Eye (tissue), 1 donor: ENCODE results near the gene FOXP4.

Experiments
- DNase-seq: peaks from one replicate; pipeline ENCODE4 v3.0.0-alpha.2; 2015

FOXP4 gene

DNA sequence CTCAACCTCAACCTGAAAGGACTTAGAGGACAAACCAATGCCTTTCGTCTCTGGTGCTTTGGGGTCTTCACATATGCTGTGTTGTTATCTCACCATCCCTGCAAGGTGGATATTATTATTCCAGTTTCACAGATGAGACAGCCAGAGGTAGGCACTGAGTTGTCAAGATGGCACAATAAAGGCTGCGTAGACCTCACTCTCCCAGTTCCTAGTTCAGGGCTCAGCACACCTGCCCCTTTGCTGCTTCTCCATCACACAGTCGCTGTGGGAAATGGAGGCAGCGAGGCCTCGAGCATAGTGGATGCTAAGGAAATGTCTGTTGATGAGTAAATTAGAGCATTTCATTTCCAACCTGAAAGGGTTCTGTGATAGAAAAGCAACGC, 22.0 kb downstream of the FOXP4 start:
- DNase-seq = no peak

DNA sequence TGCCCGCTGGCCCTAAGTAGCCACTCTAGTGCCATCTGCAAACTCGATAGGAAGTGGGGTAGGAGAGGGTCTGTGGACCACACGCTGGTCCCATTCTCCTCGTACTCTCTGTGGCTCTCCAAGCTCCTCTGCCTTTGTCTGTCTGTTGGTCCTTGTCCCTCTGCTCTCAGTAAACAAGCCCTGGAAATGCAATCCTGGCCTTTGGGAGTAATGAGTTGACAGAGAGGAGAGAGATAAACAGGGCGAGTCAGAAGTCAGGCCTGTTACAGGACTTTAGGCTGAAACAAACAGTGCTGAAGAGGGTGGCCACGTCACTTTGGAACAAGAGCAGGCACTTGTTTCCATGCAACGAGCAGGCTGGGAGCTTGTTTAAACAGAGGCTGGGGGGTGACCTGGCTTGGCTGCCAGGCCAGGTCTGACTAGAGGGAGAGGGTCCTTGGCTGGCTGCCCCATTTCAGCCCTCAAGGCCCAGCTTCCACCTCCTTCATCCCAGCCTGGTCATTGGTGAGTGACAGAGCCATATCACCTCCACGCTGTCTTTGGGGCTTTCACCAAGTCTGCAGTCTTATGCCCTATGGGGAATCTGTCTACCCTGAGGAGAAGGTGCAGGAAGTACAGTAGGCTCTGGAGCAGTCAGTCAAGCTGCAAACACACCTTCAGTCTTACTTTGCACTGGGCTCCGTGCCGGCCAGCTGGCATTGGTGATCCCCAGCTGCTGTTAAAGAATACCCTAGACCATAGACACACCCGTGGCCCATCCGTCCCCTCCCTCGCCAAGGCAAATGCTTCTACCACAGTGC, 22.6 kb downstream of the FOXP4 start:
- no peak for DNase-seq

DNA sequence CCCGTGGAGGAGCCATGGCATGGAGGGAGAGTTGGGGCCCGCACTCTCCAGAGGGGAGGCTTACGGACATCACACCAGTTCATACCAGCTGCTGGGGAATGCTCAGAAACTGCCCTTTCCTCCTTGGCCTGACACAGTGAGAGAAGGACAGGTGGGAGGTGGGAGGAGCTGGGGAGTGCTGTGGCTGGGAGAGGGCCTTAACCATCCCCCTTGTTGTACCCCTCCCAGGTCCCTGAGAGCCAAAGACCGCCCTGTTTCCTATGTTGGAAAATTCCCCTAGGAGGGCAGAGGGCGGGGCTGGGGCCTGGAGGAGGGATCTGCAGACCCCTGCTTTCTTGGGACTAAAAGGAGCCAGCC, 24.1 kb downstream of the FOXP4 start:
- peak; percentile 73 for DNase-seq

DNA sequence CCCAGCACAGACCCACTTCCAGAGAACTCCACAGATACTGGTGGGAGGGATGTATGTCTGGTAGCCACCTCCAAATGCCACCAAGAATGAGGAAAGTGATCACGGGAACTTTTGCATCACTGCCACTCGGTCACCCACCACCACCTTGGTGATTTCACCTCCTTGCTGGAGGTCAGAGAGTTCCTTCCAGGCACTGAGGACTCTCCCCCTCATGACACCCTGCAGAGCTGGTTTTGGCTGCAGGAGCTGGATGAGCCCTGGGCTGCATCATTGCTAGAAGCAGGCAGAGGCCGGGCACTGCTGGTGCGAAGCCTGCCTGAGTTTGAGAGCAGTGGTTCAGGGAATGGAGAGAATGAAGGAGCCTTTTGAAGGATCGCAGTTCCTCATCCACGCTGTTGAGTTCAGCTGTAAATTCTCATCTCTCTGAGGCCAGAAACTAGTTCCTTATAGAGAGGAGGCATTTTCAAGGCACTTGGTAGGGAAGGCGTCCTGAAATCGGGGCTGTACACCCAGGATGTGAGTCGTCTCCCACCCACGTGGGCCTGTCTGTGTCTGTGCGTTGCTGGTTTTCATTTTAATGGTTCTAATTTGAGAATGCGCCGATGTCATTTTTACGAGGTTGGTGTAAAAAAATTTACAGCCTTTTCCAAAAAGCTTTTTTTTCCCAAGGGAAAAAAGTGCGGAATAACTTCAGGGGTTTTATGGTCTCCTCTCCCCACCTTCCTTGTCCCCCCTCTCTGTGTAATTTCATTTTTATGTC, 25.0 kb downstream of the FOXP4 start:
- DNase-seq = no peak

DNA sequence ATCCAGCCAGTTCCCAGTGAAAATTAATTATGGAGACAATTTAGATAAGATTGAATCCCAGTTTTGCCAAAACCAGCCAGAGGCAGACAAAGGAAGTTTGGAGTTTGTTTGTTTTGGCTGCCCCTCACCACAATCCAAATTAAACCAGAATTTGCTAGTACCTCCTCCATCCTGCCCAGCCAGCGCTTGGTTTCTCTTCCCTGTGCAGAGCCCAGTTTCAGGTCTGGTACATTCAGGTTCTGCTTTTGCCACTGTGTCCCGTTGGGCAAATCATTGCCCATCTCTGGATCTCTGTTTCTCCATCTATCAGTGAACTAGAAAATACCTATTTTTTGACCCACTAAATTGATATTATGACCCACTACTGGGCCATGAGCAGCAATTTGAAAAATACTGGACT, 26.4 kb downstream of the FOXP4 start:
- no peak for DNase-seq

DNA sequence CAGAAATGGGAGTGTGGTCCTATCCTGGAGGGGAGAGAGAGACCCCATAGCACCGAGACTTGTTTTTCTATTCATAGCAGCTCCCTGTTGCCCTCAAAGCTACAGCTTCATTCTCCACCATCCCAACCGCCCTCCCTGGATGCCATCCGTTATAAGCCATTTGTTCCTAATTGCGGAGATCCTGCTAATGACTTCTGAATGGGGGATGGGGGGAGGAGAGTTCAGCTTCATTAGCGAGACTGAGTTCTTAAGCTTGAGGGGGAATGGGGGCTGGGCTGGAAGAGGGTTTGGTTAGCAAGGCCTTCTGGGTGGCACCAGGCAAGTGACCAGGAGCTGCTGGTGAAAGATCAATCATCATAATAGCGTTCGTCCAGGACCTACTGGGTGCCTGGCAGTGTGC, 27.1 kb downstream of the FOXP4 start:
- DNase-seq = peak; percentile 95

DNA sequence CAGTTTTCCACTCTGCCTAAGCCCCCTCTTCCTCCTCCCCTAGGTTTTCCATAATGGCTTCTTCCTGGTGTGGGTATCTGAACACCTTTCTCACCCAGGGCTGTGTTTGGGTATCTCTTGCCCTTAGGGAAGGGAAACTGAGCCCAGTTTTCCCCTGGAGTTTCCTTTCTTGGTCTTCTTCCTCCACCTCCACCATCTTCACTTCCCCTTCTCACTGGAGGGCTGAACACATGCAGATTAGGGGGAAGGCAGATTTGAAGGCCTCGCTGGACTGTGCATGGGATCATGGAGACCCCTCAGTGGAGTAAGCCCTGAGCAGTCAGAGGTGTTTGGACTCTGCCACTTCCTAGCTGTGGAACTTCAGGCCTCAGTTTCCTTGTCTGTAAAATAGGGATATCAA, 27.8 kb downstream of the FOXP4 start:
- no peak for DNase-seq

DNA sequence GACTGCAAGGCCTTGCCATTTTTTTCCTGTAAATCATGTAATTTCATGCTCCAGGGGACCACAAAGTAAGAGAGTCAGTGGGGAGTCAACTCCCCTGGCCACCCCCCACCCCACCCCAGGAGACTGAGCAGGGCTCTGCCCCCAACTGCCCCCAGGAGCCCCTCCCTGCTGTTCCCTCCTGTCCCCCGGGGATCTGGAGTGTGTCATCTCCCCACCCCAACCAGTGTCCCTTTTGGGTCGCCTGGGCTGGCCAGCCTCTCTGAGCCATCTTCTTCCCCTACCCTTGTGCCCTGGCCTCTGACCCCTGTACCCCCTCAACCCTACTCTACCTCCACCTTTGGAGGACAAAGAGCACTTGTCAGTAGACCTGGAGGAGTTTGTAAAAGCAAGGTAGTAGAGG, 29.4 kb downstream of the FOXP4 start:
- DNase-seq = no peak

DNA sequence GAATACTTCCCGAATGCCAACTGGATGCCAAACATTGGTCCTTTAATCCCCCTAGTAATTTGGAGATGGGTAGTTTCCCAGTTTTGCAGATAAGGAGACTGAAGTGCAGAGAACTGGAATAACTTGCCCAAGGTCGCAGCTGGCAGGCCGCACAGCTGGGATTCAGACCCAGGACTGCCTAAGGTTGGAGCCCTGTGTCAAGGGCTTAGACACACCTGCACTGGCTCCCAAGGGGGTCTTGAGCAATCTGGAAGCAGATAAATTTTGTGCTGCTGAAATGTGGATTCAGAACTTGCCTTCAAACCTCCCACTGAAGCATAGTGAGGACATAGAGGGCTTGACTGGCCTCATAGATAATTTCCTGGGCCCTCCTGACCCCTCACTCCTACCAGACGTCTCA, 30.5 kb downstream of the FOXP4 start:
- DNase-seq = no peak

DNA sequence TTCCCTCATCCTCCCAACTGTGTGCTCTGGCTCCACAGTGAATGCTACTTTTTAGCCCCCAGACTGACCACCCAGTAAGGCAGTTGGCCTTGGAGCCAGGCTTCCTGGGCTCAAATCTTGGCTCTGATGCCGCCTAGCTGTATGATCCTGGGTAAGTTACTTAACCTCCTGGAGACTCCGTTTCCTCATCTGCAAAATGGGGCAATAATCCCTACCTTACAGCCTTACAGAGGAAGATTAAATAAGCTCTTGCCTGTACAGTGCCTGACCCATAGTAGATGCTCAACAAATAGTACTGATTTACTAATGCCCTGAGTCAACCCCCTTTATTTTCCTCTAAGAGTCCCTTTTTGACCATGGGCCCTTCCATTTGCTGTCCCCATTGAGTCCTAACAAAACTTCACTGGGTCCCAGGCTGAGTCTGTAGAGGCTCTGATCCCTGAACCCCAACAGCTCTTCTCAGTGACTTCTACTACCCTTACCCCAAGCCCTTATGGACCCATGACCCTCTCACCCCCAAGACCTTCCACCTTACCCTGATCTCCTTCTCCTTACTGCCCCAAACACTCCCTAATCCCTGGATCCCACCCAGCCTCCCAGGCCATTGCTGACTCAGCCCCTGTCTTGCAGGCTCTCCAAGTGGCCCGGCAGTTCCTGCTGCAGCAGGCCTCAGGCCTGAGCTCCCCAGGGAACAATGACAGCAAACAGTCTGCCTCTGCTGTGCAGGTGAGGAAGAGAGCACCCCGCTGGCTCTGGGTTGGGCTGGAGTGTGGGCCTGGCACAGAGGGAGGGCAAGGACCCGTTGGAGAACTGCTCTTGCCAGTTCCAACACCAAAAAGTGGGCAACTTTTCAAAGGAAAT, 31.4 kb downstream of the FOXP4 start:
- DNase-seq = no peak

DNA sequence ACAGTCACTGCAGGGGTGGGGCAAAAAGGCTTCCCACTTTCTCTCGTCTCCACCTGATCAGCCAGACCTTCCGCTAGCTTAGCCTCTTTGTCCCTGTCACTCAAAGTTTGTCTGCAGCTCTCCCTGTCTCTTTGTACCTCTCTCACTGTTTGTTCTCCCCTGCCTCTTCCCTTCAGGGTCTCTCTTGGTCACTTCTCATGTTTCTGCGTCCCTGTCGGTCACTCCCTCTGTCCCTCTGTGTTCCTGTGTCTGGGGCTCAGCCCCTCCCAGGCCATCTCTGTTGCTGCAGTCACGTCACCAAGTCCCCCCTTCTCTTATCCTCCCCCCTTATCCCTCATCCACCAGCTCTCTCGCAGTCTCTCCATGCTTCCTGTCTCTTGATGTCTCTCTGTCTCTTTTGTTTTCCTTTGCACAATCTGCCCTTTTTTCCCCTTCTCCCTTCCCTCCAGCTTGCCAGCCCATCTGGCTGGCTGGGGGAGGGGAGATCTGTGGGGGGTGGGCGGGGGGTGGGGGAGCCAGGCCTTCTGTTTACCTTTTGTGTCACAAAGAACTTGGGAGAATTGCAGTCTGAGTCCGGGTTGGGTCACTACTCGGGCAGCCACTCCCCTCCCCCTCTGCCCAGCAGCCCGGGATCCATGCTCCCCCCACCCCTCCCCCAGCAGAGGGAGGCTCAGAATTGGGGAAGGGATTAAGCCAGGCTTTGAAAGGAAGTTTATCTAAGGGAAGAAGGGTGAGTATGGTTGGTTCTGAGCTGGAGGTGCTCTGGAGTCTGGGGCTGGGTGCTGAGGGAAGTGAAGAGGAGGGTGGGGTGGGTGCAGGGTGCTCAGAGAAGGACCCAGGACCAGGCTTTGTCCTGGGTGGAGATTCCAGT, 32.3 kb downstream of the FOXP4 start:
- peak; percentile 84 for DNase-seq

DNA sequence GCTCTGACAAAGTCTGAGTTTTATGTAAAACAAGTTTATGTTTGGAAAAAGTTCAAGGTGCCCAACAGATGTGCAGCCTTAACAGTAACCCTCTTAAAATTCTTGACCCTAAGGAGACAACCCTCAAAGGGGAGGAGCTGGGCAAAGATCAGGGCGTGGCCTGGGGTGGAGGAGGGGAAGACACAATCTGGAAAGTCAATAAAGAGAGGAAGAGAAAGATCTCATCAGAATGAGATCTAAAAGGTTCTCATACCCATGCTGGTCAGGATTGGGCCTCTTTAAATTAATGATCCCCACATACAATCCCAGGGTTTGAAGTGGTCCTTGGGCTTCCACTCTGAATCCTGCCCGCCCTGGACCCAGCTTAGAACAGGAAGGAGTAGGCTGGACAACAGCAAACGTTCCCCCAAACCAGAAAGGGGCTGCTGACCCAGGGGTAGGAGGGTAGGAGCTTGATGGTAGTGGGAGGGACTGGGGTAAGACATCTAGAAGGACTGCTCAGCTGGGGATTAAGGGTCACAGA, 33.0 kb downstream of the FOXP4 start:
- DNase-seq = no peak

DNA sequence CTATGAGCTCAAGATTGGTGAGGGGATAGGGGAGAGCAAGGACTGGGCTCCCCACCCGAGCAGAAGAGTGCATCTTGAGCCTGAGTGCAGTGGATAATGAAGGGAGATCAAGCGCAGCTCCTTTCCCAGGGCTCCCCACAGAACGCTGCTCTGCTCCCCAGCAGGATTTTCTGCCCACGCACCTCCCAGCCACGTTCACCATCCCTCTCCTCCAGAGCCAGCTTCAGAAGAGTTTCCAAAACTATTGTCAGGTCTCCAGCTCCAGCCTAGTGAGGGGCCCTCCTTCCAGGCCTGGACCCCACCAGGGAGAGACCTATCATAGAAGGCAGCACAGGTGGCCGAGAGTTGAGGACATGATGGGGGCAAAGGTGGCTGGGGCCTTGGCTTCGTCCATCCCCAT, 34.5 kb downstream of the FOXP4 start:
- no peak for DNase-seq

DNA sequence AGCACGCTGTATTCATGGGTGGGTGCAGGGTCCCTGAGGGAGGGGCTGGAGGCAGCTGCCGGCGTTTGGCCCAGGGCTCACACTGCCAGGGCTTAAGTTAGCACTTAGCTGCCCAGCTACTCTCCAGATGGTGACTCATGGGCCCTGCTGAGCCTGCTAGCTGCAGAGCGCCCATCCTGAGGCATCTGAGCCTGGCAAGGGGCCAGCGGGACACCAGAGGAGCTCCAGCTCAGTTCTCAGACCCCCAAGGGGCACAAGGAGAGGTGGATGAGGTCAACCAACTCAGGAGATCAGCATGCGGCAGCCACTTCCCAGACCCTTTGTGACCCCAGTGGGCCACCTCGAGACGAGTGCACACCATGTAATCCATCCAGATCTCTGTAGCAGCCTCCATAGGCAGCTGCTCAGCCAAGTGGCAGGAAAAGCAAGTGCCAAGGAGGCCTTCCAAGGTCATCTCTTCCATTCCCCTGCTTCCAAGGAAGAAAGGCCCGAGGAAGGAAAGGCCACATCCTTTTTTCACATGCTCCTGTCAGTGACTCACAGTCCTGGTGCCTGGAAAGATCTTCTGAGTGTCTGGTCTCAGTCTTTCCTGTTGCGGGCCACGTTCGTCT, 35.3 kb downstream of the FOXP4 start:
- peak; percentile 60 for DNase-seq

DNA sequence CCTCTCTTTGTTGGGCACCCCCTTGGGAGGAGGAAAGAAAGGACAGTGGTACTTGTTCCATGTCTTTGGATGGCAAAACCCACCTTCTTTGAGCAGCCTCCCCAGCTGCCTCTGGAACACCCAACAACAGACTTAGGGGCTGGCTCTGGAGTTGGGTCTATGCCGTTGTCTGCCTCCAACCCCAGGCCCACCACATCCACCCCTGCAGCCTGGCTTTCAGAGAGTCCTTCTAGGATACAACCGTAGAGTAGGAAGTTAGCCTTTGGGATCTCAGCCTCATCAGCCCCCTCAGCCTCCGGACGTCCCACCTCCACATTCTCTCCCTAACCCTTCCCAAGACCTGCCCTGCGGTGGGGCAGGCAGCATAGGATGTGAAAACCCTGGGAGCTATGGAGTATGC, 36.4 kb downstream of the FOXP4 start:
- no peak for DNase-seq

DNA sequence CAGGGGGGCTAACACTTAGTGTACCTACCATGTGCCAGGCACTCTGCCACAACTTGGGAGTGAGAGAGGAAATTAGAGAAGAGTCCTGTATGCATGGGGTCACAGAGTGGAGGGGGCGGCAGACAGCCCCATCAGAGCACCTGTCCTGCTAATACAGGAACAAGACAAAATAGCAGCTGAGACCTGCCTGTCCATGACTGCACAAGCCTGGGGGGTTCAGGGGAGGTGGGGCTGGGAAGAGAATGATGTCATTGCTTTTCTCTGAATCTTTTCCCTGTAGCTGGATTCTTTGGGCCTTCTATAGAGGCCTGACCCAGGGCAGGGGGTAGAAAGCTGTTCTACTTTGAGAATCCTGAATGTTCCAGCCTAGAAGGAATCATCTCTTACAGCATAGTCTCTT, 37.4 kb downstream of the FOXP4 start:
- DNase-seq = no peak

DNA sequence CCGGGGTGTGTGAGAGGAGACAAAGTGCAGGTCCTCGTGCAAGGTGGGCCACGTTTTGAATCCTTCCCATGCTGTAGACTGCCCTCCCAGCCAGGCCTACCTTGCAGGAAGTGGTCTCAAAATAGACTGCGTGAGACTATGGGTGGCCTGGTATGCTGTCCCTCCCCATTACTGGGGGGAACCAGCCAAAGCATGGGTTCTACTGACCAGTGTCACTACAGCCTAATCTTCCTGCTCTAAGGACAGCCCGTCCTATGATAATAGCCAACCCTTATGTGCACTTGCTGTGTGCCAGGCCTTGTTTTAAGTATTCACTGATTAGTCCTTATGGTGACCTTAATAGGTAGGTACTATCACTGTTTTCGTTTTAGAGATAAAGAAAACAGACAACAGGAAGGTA, 38.0 kb downstream of the FOXP4 start:
- no peak for DNase-seq

DNA sequence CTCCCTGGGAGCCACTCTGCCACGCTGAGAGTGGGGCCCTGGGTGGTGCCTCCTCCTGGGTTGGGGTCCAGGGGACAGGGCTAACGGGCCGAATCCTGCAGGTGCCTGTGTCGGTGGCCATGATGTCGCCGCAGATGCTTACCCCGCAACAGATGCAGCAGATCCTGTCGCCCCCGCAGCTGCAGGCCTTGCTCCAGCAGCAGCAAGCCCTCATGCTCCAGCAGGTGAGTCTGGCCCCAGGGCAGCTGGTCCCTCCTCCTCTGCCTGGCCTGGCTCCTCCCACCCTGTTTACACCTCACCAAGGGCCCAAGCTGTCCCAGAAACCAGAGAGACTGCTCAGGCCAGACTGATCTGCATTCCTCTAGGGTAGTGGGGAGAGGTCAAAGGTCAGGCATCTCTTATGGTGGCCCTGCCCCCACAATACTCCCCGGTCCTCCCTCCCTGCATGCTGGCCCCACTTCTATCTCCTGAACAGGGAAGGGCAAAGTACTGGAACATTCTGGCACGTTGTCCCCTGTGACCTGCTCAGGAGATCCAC, 38.6 kb downstream of the FOXP4 start:
- no peak for DNase-seq

DNA sequence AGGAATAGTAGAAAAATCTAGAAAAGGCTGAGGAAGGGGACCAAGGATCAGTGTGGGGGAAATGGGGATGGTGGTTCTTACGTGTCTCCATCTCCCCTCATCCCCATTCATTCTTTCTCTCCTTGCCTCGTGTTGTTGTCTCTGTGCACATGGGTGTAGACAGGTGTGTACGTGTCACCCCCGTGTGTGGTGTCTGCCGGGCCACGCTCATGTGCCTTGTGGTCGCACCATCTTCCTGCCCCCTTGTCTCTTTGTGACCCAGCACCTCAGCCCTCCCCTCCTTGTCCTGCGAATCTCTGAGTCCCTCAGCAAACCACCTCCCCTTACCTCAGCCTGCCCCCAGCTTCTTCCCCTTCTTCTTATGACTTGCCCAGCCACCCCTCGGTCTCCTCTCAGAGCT, 39.4 kb downstream of the FOXP4 start:
- no peak for DNase-seq

DNA sequence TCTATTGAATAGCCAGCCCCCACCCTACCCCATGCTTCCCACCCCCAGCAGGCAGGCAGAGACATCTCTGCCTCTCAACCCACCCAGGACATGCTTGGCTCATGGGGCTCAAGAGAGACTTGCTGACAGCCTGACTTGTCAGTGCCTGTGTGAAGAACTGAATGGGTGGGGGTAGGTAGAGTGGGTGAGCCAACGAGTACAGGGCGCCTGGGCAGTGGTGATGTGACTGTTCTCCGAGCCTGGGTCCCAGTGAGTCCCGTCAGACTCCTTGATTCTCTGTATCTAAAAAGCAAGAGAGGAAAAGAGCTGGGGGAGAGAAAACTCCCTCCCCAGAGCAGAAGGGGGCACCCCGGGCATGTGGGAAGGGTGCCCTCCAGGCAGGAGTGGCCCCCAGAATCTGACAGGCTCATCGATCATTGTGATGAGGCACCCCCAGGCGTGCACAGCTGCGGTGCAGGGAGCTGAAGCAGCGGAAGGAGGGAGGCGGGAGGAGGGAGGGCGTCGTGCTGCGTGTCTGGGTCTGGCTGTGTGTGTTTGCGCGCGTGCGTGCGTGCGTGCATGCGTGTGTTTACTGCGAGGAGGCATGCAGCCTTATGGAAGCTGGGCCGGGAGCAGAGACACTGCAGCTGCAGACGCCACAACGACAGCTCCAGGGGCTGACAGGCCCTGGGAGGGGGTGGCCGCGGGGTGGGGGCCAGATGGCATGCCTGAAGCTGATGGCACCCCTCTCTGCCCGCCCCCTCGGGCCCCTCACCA, 40.2 kb downstream of the FOXP4 start:
- peak; percentile 89 for DNase-seq
